Gastrocnemius medialis (tissue), 4 donors: ENCODE measurements around the gene RERE.

ENCODE experiments used
- POLR2A ChIP-seq, 2 donors: fragments of 450-650 bp; IDR thresholded peaks; one replicate each; pipeline ENCODE4 v1.6.1; 2017; ENCODE audit warnings: antibody characterized with exemption in 2 of 2, mild to moderate bottlenecking in 2 of 2, moderate library complexity in 2 of 2
- TF ChIP-seq, protein P1 (sequence below), 5 experiments: fragments of 450-650 bp in 3 of 5; fragments of 200-600 bp in 2 of 5; sonication (generic) in 2 of 5; IDR thresholded peaks in 4 of 5; conservative IDR thresholded peaks in 1 of 5; 1 replicate in 4 of 5; 2 replicates in 1 of 5; pipeline ENCODE4 v1.5.1; 2016 to 2019; ENCODE audit warnings: antibody characterized with exemption in 5 of 5, mild to moderate bottlenecking in 3 of 5, moderate library complexity in 3 of 5

DNA sequence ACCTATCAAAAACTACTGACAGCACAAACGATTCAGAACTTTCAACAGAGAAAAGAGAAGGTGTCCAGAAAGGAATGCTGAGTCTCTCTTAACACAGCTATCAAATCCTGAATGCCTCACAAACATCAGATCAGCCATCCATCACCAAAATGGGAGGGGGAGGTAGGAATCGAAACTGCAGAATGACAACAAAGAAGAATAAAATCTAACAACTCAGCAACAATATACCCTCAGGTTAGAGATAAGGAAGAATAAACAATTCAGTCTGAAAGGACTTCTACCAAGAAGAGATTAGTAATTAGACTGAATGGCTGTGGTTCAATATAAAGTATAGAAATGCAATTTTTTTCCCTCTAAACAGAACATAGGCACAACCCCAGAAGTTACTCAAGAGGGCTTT is 94.4 kb downstream of the RERE start:
- TF ChIP-seq POLR2A (IDR thresholded peaks at IDR 0.05), result no peak
- TF ChIP-seq, protein P1, sequence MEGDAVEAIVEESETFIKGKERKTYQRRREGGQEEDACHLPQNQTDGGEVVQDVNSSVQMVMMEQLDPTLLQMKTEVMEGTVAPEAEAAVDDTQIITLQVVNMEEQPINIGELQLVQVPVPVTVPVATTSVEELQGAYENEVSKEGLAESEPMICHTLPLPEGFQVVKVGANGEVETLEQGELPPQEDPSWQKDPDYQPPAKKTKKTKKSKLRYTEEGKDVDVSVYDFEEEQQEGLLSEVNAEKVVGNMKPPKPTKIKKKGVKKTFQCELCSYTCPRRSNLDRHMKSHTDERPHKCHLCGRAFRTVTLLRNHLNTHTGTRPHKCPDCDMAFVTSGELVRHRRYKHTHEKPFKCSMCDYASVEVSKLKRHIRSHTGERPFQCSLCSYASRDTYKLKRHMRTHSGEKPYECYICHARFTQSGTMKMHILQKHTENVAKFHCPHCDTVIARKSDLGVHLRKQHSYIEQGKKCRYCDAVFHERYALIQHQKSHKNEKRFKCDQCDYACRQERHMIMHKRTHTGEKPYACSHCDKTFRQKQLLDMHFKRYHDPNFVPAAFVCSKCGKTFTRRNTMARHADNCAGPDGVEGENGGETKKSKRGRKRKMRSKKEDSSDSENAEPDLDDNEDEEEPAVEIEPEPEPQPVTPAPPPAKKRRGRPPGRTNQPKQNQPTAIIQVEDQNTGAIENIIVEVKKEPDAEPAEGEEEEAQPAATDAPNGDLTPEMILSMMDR (IDR thresholded peaks at IDR 0.05 in 4 of 5, conservative IDR thresholded peaks at IDR 0.05 in 1 of 5), result no peak
